ENCODE results near the gene PDIA5.

PDIA5 gene

DNA sequence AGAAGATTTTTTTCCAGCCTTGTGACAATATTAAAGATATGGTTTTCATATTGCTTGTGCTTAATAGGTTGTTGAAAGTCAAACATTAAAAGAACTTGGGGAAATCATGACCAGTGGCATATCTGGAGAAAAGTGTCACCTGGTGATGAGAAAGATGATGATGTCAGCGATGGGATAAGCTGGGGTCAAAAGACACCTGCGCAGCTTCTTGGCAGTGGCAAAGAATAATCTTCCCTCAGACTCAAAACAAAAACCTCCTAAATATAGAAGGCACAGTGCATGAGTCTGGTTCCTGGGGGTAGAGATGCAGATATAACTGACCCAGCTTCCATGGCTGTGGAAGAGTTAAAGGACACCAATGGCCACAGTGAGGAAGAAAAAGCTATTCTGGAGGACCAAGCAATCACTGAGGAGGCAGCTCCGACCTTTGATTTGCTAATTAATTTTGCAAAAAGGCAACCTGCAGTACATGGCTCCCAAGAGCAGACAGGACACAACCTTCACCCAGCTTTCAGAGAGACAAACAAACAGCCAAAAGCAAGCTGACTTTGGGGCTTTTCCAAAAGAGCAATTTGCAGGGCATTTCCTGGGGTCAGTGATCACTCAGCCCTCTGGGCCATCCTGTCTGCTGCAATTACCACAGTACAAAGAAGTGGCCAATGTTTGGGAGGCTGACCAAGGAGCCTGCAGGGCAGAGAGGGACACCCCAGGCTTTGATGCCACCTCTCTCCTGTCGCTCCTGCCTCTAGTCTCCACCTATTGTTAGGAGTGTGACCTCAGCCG, 21.7 kb upstream of the PDIA5 start:
- DNase-seq = no peak

DNA sequence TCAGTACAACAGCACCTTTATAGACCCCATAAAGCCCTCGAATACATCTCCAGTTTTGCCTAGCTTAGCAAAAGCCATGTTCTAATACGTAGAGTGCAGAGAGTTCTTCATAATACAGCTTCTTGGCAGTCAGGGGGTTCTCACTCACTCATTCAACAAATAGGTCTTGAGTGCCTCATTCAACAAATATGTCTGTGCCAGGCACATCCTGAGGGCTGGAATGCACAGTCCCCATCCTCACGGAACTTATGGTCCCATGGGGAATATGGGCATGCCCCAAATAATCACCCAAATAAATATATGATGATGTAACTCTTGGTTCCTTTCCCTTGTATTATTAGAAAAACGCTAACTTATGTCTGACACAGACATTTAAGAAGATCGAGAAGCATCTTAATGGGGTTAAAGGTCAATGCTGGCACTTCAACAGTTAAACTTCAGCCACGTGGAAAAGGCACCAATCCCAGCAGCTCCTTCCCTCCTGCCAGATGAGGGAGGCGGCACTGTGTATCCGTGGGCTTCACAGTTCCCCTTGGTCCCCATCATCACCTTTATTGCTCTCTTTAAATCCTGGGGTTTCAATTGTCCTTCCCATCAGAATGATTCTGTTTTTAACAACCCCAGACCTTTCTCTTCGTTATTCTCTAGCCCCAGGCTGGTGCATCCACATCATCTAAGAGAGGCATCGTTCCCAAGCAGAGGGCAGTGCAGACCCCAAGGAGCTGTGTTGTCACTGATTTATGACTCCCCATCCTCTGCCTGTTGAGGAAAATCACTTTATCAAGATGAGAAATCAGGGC, 20.4 kb upstream of the PDIA5 start:
- DNase-seq = no peak

DNA sequence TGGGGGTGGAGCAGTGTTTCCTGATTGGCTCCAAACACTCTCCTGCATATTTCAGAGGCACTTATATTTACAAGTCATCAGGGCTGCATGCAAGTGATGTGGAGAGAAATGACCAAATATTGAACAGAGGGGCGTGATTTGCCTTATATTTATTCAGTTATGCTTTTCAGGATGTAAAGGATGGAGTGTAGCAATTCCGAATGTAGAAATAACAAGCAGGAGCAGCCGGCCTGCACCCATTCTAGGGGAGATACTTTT, 19.8 kb upstream of the PDIA5 start:
- no peak for DNase-seq

DNA sequence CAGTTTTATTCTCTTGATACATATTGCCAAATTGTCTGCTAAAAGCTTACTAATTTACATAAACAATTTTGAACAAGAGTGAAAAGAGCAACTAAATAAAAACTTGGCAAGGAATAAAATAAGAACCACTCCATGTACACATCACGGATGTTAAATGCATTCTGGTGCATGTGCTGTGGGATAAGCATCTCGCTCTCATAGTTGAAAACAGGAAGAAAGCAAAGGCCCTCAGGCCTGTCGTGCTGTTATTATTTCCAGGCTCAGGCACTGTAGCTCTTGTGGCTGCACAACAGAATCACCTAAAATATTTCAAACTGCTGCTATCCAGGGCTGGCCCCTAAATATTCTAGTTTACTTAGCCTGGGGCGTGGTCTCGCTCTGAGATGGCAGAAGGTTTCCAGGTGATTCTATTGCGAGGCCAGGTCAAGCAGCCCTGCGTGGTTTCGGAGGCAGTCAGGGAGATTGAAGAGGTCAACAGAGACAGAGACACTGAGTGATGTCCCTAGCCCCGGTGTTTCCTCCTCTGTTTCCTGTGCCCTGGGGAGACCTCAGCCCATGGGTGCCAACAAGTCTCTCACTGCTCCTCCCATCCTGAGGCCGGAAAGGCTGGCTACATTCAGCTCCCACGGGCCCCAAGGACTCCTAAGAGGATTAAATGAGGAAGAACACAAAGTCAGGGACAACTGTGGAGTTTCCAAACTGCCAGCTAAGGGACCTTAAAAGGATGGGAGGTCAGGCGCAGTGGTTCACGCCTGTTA, 18.2 kb upstream of the PDIA5 start:
- DNase-seq = no peak

DNA sequence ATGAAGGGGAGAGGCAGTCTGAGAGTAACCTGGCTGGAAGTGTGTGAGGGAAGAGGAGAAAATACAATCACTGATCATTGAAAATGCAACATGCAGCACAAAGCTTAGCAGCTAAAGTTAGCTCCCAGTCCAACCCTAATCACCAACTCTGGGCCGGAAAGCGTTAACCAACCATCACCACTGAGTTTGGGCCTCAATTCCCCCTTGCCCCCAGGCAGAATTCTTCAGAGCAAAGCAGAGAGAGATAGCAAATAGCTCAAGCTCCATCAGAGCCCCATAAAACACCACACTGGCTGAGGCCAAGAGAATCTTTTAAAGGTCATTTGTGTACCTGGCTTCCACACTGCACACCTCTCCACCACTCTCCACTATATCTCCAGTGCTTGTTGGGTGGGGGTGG, 16.2 kb upstream of the PDIA5 start:
- DNase-seq = no peak

DNA sequence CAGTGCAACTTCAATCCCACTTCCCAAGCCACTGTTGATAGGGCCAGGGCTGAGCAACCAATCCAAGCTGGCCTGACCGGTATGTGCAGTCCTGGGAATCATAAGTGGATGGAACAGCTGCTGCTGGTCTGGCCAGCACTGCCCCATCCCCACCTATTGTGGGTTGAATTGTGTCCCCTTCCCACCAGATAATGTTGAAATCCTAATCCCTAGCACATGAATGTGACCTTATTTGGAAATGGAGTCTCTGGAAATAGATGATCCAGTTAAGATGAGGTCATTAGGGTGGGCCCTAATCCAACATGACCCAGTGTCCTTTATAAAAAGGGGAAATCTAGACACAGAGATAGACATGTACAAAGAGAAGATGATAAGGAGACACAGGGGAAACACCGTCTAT, 13.7 kb upstream of the PDIA5 start:
- DNase-seq = no peak

DNA sequence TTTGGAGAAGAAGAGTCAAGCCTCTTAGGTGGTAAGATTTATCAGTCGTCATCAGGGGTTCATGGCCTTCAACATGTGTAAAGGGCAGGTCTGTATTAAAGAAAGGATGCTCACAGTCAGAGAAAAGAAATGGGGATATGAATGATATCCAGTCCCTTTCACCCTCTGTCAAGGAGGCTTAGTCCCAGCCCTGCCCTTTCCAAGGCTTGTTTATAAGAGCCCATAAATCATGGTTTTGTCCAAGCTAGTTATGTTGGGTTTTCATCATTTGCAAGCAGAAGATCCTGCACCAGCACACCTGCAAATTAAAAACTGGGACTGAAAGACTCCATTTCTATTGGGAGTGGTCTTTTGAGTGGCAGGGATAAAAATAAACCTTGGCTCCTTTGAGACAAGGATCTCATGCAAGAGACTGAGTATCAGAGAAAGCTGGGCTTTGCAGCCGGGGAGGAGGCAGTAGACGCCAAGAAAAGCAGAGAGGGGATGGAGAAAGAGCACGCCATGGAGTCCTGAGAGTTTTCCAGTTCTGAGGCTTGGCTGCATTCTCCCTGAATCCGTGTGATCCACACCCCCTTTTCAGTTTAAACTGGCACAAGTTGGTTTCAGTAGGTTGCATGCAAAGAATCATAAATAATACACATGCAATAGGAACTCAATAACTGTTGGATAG, 12.6 kb upstream of the PDIA5 start:
- no peak for DNase-seq

DNA sequence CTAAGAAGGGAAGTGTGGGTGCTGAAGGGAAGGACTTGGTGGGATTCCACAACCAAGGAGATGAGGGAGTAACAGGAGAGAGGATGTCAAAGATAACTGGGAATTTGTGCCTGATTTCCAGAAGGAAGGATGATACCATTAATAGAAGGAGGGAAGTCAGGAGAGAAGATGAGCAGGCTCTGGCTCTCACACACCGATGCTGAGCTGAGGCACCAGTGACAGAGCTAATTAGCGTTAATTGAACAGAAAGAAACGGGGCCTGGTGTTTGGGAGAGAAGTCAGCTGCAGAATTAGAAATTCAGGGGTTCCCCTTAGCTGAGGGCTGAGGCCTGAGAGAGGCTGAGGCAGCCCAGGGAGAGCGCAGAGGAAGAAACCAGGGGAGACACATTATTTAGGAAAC, 11.9 kb upstream of the PDIA5 start:
- no peak for DNase-seq

DNA sequence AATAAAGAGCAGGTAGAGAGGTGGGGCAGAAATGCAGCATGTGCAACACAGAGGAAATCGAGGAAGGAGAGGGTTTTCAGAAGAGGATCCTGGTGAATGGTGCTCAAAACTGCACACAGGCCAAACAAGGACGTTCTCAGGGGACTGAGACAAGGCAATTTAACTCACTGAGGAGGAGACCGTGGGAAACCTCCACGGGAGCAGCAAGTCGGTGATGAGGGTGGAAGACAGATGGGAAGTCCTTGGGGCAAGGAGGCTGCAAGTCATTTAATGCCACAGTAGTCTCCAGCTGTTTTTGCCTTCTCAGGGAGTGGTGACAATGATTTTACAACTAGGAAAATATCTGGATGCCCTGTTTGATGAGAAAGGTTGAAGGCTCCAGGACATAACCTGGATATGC, 11.5 kb upstream of the PDIA5 start:
- DNase-seq = no peak

DNA sequence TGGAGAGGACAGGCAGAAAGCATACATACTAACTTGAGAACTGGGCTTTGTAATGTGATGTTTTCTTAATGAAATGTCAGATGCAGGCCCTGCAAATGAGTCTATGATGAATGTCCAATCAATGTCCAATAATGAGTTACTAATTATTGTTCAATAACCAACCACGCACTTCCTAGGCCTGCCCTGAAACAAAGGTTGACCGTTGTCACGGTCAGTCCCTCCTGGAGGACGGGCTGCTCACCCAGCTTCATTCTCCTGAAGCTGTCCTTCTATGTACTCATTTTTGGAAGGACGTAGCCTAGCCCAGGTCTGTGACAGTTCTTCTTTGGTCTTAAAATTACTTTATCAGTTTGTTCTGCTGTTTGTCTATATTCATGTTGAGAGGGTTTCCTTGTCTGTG, 8.3 kb upstream of the PDIA5 start:
- DNase-seq = no peak

DNA sequence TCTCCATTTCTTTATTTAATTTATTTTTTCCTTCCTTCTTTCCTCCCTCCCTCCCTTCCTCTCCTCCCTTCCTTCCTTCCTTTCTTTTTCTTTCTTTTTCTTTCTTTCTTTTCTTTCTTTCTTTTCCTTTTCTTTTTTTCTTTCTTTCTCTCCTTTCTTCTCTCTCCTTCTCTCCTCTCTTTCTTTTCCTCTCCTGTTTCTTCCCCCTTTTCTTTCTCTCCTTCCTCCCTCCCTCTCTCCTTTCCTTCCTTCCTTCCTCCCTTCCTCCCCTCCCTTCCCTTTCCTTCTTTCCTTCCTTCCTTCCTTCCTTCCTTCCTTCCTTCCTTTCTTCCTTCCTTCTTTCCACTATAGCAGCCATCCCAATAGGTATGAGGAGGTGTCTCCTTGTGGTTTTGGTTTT, 6.8 kb upstream of the PDIA5 start:
- DNase-seq = no peak

DNA sequence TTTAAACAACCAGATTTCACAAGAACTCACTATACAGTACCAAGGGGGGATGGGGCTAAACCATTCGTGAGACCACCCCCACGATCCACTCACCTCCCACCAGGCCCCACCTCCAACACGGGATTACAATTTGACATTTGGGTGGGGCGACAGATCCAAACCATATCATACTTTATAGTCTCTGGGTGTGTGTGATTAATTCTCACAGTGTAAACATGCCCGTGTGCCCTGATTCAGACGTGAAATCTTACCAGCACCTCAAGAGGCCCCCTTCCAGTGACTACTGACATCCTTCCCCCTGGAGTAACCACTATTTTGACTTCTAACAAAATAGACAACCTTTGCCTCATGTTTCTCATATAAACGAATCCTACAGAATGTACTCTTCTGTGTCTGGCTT, 5.0 kb upstream of the PDIA5 start:
- DNase-seq = no peak

DNA sequence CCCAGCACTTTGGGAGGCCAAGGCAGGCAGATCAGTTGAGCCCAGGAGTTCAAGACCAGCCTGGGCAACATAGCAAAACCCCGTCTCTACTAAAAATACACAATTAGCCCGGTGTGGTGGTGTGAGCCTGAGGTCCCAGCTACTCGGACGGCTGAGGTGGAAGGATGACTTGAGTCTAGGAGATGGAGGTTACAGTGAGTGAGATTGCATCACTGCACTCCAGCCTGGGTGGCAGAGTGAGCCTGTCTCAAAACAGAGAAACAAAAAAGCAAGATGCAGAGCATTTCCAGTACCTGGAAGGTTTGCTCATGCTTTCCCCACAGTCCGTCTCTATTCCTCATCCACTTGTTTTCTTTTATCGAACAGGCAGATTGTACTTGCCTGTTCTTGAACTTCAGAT, 3.8 kb upstream of the PDIA5 start:
- DNase-seq = no peak

DNA sequence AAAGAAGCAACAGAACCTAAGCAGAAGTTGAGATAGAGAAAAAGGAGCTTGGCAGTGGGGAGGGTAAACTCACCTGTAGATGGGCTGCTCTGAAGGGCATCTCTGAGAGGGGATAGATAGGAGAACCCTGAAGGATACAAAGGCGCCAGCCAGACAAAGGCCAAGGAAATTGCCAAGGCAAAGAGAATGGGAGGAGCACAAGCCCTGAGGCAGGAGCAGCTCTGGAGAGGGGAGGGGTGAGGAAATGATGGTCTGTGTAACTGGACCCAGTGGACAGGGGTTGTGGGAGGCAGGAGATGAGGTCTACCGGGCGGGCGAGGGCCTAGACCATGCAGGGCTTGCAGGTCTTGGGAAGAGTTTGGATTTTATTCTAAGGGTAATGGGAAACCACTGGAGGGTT, 2.3 kb upstream of the PDIA5 start:
- DNase-seq = no peak

DNA sequence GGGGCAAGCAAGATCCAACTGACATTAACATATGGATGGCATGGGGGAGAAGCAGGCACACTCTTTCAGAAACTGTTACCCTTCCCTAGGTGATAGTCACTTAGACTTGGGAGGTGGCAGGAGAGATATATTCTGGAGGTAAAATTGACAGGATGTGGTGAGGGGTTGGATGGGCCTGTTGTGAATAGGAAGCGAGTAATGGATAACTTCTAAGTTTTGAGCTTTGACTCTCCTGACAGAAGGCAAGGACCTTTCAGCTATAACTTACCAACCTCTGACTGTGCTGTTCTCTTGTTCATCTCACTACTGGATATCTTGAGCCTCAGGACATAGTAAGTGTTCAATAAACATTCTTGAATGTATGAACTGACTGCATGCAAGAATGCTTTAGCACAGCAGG, 1.9 kb upstream of the PDIA5 start:
- DNase-seq = no peak

DNA sequence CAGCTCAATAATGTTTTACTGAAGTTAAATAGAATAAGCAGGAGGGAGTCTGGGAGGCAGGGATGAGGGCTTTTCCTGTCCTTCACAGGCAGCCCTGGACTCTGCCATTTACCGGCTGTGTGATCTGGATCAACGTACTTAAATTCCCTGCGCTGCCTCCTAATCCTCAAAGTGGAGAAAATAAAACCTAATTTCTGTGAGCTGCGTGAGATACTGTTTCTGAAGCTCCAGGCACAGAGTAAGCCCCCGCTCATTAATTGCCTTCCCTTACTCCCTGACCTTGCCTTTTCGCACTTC, 278 bp upstream of the PDIA5 start:
- DNase-seq = no peak

DNA sequence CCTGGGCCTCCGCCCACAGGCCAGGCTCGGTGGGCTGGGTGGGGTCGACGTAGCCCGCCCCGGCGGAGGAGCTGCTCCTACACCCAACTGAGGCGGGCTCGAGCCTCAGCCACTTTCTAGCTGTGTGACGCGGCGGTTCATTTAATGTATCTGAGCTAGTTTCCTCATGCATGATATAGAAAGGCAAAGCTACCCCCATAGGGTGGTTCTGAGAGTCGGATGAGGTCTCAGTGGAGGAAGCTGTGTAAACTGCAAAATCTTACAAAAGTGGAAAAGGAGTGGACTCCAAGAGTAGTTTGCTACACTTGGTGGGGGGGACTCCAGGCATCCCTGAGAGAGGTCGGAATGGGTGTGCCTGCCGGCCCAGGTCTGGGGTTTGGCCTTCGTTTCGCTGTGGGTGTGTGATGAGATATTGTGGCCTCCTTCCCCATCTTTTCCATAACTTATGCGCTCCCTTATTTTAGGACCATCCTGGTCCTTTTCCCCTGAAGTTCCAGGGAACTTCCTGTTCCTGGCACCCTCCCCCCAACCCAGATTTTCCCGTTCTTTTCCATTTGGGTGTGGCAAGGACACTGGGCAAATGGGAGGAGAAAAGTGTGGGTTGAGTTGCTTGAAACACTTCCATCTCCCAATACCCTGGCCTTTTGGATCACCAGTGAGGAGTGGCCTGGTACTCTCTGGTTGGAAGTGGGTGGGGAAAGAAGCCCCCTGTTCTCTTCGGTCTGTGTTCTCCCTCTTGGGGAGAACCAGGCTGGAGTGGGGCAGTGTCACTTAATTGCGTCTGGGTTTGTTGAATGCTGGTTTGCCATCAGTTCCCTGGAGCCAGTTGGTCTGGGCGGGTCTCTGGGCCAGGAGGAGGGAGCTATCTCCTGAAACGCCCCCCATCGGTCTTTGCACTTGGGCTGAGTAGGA, 1.1 kb downstream of the PDIA5 start:
- no peak for DNase-seq

DNA sequence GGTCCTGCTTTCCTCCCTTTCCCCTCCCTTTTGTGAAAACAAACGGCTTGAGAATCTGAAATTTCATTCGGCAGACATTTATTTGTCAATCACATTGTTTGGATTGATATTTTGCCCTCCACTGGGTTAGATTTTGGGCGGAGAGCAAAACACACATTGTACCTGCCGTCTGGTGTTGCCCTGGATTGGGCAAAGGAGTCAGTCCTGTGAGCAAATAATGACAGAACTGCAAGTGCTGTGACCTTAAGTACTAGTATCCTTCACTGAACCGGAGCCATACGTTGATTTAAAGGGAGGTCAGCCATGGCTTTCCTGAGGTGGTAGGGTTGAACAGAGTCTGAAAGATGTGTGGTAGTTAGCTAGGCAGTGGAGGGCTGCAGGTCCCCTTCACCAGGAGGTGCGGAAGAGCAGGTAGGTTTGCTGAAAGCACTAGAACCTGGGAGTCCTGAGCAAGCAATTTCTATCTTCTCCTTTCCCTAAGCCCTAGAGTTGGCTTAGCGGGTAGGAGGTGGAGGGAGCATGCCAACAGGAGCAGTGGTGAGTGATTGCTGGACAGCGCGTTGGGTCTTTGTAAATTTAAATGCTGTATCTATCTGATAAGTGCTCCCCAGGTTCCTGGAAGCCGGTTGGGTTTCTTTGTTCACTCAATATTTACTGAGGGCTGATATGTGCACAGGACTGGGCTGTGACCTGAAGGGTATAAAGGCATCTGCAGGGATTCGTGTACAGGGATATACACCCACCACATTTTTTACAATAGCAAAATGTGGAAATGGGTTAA, 2.0 kb downstream of the PDIA5 start:
- no peak for DNase-seq

DNA sequence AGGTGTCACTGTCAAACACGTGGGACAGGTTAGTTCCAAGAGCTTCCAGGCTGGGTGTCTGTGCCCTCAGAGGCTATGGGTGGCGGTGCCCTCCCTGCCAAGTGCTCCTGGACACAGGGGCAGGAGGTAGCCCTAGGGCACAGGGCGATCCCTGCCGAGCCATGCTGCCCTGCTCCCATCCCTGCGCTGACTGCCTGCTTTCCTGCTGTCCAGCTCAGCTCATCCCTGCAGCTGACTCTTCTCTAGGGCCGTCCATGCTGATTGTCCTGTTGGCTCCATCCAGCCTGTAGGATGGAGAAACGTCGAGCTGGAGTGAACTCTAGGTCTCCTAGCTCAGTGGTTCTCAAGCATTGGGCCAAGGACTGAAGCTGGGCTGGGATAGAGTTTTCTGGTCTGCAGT, 3.7 kb downstream of the PDIA5 start:
- no peak for DNase-seq

DNA sequence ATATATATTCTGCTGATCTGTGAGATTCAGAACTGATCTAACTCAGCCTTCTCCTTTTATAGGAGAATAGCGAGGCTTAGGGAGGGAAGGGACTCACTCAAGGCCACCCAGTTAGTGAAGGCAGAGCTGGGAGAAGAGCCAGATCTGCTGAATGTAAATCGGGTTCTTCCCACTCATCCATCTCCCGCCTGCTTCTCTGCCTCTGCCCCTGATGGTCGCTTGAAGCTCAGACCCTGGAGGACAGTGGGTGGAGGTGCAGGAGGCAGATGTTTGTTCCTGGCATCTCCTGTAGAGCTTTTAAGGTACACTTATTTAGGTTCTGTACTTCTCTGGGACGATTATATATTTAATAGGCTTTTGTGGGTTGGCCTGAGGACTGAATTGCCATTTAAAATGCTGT, 4.3 kb downstream of the PDIA5 start:
- DNase-seq = no peak

DNA sequence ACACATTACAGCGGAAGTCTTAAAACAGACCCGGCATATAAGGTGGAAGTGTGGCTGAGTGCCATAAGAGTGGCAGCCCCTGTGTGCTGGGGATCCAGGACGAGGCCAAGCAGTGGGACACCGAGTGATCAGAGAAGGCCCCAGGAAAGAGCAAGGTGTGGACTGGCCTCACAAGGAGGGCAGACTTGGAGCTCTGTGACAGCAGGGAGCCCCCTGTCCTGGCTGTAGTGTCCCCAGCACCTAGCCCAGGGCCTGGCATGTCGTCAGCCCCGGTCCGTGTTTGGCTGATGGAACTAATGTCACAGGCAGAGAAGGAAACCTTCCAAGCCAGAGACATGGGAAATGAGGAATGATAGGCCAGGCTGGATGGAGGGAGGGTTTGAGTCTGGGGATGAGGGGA, 4.8 kb downstream of the PDIA5 start:
- DNase-seq = no peak

DNA sequence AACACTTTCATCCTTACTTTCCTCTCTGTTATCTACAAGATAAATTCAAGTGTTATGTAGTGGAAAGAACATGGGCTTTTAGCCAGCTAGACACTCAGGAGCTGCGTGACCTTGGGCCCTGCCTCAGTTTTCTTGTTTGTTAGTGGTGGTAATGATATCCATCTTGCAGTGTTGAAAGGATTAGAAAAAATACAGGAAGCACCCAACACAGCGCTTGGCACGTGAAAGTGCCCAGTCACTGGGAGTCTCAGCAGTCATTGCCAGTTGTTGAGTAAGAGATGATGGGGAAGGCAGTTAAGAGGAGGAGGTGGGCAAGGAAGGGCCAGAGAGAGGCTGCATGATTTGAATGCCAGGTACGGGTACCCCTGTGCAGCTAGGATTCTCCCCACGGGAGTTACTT, 5.3 kb downstream of the PDIA5 start:
- DNase-seq = no peak
